ENCODE results near the gene PKD1L1. TPM values are rescaled to one million over a fixed set of nuclear protein-coding genes. Genes with fewer than 3 reads are reported as not detected.

The PKD1L1 gene
- total RNA-seq, 1 experiment from 2014 or later, result 0.17 TPM

DNA sequence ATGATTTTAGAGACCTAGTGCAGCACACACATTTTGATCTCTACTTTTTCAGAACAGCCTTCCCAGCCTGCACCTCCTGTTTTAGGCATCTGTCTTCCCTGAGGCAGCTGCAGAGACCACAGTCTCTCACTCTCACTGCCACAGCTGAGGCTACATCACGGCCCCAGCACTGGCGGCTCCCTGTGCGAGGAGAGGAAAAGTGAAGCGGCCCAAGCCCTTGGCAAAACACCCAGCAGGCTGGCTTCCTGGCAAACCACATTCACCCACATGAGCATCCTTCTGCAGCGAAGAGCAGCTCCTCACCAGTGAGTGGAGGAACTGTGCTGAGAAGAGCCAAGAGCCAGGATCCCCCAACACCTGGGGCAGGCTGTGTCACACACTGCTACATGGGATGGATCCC is 17.2 kb upstream of the PKD1L1 start (continued):
- TF ChIP-seq, protein P1, sequence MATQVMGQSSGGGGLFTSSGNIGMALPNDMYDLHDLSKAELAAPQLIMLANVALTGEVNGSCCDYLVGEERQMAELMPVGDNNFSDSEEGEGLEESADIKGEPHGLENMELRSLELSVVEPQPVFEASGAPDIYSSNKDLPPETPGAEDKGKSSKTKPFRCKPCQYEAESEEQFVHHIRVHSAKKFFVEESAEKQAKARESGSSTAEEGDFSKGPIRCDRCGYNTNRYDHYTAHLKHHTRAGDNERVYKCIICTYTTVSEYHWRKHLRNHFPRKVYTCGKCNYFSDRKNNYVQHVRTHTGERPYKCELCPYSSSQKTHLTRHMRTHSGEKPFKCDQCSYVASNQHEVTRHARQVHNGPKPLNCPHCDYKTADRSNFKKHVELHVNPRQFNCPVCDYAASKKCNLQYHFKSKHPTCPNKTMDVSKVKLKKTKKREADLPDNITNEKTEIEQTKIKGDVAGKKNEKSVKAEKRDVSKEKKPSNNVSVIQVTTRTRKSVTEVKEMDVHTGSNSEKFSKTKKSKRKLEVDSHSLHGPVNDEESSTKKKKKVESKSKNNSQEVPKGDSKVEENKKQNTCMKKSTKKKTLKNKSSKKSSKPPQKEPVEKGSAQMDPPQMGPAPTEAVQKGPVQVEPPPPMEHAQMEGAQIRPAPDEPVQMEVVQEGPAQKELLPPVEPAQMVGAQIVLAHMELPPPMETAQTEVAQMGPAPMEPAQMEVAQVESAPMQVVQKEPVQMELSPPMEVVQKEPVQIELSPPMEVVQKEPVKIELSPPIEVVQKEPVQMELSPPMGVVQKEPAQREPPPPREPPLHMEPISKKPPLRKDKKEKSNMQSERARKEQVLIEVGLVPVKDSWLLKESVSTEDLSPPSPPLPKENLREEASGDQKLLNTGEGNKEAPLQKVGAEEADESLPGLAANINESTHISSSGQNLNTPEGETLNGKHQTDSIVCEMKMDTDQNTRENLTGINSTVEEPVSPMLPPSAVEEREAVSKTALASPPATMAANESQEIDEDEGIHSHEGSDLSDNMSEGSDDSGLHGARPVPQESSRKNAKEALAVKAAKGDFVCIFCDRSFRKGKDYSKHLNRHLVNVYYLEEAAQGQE (IDR thresholded peaks at IDR 0.05; ENCODE audit: low read depth), result no peak
- TF ChIP-seq, protein P2, sequence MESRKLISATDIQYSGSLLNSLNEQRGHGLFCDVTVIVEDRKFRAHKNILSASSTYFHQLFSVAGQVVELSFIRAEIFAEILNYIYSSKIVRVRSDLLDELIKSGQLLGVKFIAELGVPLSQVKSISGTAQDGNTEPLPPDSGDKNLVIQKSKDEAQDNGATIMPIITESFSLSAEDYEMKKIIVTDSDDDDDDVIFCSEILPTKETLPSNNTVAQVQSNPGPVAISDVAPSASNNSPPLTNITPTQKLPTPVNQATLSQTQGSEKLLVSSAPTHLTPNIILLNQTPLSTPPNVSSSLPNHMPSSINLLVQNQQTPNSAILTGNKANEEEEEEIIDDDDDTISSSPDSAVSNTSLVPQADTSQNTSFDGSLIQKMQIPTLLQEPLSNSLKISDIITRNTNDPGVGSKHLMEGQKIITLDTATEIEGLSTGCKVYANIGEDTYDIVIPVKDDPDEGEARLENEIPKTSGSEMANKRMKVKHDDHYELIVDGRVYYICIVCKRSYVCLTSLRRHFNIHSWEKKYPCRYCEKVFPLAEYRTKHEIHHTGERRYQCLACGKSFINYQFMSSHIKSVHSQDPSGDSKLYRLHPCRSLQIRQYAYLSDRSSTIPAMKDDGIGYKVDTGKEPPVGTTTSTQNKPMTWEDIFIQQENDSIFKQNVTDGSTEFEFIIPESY (IDR thresholded peaks at IDR 0.05; ENCODE audit: extremely low read depth, insufficient replicate concordance, low read length), result no peak

DNA sequence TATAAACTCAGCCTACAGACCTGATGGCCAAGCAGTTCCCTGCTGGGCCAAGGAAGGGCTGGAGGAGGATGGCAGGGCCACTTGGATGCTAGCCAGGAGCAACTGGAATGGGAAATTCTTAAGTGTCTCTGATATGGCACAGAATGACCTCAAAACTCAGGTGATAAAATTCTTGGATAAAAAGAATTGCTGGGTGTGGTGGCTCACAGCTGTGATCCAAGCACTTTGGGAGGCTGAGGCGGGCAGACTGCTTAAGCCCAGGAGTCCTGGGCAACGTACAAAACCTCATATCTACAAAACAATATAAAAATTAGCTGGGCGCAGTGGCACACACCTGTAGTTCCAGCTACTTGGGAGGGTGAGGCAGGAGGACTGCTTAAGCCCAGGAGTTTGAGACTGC is 14.0 kb upstream of the PKD1L1 start:
- ChIA-PET POLR2A (no interaction called here), CTCF (interaction anchor here (2.0 kb wide), 1 partner anchor 17 kb away, joined by 5 read pairs; no protein-coding TSS in a partner anchor)

More for the DNA sequence above, 14.0 kb upstream of the PKD1L1 start:
- H3K4me2 ChIP-seq (ENCODE audit: low read length), result no peak overlapping the region
- no peaks in the 10 kb centered on the region for H3K9me3 ChIP-seq (ENCODE audit: control insufficient read depth in 1 of 2, insufficient read depth in 1 of 2, low read depth in 1 of 2, low read length in 2 of 2)
- no peak for DNase-seq (ENCODE audit: low read depth, low spot score)
- TF ChIP-seq ZNF274 (IDR thresholded peaks at IDR 0.05; ENCODE audit: low read depth, low read length) (no peak), EZH2 (IDR thresholded peaks at IDR 0.05) (no peak), CBX3 (IDR thresholded peaks at IDR 0.05; ENCODE audit: low read depth) (no peak), EZH2phosphoT487 (IDR thresholded peaks at IDR 0.05; ENCODE audit: borderline replicate concordance) (no peak)
- TF ChIP-seq, protein P1 (IDR thresholded peaks at IDR 0.05; ENCODE audit: low read depth), result no peak
- TF ChIP-seq, protein P3, sequence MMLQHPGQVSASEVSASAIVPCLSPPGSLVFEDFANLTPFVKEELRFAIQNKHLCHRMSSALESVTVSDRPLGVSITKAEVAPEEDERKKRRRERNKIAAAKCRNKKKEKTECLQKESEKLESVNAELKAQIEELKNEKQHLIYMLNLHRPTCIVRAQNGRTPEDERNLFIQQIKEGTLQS (IDR thresholded peaks at IDR 0.05), result no peak
- no peak overlapping the region for H3K9ac ChIP-seq (ENCODE audit: low read length)
- H3K4me1 ChIP-seq (ENCODE audit: control insufficient read depth in 1 of 2, insufficient read depth in 2 of 2, low read length in 2 of 2), result no peaks in the 10 kb centered on the region
- no peak overlapping the region for H2AFZ ChIP-seq (ENCODE audit: low read depth, low read length, poor library complexity, severe bottlenecking)
- no TSS peak for BruUV-seq (replicated peaks)
- no peak overlapping the region for H3K27ac ChIP-seq (ENCODE audit: low read depth, low read length)
- H3K9me2 ChIP-seq (ENCODE audit: insufficient read depth), result no peaks in the 10 kb centered on the region
- RAD21 ChIA-PET (ENCODE audit: low non-redundant PET in 1 of 2, low total read pairs in 2 of 2, uncharacterized antibody in 2 of 2, unreplicated experiment in 2 of 2), result no interaction called here
- H4K20me1 ChIP-seq (ENCODE audit: insufficient read depth), result no peaks in the 10 kb centered on the region
- no peaks in the 10 kb centered on the region for H3K79me2 ChIP-seq (ENCODE audit: insufficient read depth, low read length)
- no peaks in the 10 kb centered on the region for H3K27me3 ChIP-seq (ENCODE audit: insufficient read depth, low read length)
- ATAC-seq, result no peak
- H3K4me3 ChIP-seq (replicated peaks in 1 of 2; ENCODE audit: low read depth in 1 of 2, low read length in 2 of 2), result no peak overlapping the region
- intact Hi-C loops (cut with micrococcal nuclease), result no loop called here
- peaks cover 21 to 47% of the 10 kb centered on the region in 2 experiments for H3K36me3 ChIP-seq (ENCODE audit: control insufficient read depth in 1 of 2, insufficient read depth in 2 of 2, low read length in 2 of 2)

Measured in HCT116 (cell line).